ENCODE data around the gene ATXN10.
"Not testable (repeated sequence)": the region's sequence is repeated elsewhere in the genome, so short reads cannot be mapped to it uniquely, and the experiment has no call there.

The ATXN10 gene, protein sequence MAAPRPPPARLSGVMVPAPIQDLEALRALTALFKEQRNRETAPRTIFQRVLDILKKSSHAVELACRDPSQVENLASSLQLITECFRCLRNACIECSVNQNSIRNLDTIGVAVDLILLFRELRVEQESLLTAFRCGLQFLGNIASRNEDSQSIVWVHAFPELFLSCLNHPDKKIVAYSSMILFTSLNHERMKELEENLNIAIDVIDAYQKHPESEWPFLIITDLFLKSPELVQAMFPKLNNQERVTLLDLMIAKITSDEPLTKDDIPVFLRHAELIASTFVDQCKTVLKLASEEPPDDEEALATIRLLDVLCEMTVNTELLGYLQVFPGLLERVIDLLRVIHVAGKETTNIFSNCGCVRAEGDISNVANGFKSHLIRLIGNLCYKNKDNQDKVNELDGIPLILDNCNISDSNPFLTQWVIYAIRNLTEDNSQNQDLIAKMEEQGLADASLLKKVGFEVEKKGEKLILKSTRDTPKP

GRCh38 chr22:45671783-45672563 lies at the start of gene ATXN10:
Gene ATXN10, plus strand, starts transcription at chr22:45671834. Its CDS starts 230 bp downstream, at chr22:45672064.
- H3K4me1 Mint-ChIP-seq (ENCODE audit: low read depth): peaks cover 30% of the 10 kb centered on the region
- intact Hi-C loops (cut with micrococcal nuclease): no loop called here
- H3K36me3 Mint-ChIP-seq (ENCODE audit: low read depth): peaks cover 25% of the 10 kb centered on the region
- peak within 1 kb of the TSS; percentile 91 for H3K27ac Mint-ChIP-seq
- no peaks in the 10 kb centered on the region for H3K9me3 Mint-ChIP-seq
- H3K4me3 Mint-ChIP-seq: peak within 1 kb of the TSS; percentile 94
- H3K27me3 Mint-ChIP-seq: peaks cover 5% of the 10 kb centered on the region

DNA sequence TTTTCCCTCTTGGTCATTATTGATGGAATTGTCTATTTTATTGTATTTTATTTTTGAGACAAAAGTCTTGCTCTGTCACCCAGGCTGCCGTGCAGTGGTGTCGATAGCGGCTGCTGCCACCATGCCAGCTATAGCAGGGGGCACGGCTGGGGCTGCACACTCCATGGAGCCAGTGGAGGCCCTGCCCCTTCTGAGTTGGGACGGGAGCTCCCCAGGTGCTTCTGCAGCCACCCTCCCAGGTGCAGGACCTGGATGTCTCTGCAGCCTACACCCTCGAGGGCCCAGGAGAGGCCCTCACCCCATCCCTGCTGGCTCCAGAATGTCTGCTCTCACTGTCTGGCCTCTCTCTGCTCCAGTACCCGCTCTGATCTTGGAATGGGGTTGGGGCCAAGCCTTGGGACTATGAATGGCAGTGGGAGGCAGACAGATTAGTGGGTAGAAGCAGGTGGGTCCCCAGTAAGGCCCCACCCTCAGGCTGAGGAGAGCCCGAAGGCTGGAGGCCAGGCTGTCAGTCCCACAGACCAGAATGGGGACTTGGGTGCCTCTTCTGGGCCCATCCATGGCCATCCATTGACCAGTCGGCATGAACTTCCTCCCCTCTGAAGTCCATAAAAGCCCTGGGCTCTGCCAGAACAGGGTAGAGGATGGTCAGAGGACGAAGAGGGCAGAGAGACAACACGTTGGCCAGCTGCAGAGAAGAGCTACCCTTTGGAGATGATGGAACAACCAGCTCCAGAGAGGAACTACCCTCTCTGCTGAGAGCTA lies 49.6 kb upstream of the ATXN10 start:
- Mint-ChIP-seq H3K4me3 (no peak overlapping the region), H3K36me3 (ENCODE audit: low read depth) (no peaks in the 10 kb centered on the region), H3K9me3 (no peaks in the 10 kb centered on the region), H3K4me1 (ENCODE audit: low read depth) (peaks cover 37% of the 10 kb centered on the region), H3K27ac (no peak overlapping the region), H3K27me3 (peaks cover 9% of the 10 kb centered on the region)
- intact Hi-C loops (cut with micrococcal nuclease): no loop called here

GRCh38 chr22:45623464-45624145 lies 48.0 kb upstream of the ATXN10 start:
- H3K4me1 Mint-ChIP-seq (ENCODE audit: low read depth): peaks cover 34% of the 10 kb centered on the region
- H3K4me3 Mint-ChIP-seq; intact Hi-C loops (cut with micrococcal nuclease); H3K9me3 Mint-ChIP-seq; H3K27me3 Mint-ChIP-seq; H3K36me3 Mint-ChIP-seq (ENCODE audit: low read depth); H3K27ac Mint-ChIP-seq: not testable (repeated sequence)

DNA sequence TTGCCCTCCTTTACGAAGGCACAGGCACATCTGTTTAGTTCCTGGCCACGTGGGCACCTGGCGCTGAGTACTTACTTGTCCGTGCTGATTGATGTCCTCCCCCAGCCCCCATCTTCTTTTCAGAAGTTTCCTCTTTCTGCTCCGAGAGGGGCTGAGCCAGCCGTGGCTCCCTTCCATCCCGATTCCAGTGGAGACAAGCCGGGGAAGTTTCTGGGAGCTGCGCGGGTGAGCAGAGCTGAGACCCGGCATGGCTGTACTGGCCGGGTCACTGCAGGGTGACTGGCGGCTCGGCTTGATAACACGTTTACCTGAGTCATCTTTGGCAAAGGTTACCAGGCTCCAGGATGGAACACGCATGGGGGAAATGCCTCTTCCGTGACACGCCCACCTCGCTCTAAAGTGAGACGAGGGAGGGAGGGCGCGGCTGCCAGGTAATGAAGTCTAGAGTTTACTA lies 45.4 kb upstream of the ATXN10 start:
- Mint-ChIP-seq H3K4me1 (ENCODE audit: low read depth) (peaks cover 43% of the 10 kb centered on the region), H3K27ac (no peak overlapping the region), H3K27me3 (peaks cover 33% of the 10 kb centered on the region), H3K9me3 (no peaks in the 10 kb centered on the region), H3K4me3 (no peak overlapping the region), H3K36me3 (ENCODE audit: low read depth) (no peaks in the 10 kb centered on the region)
- intact Hi-C loops (cut with micrococcal nuclease): no loop called here

GRCh38 chr22:45627489-45628233 lies 44.0 kb upstream of the ATXN10 start:
- Mint-ChIP-seq H3K27me3 (peaks cover 46% of the 10 kb centered on the region), H3K4me1 (ENCODE audit: low read depth) (peaks cover 41% of the 10 kb centered on the region), H3K36me3 (ENCODE audit: low read depth) (no peaks in the 10 kb centered on the region), H3K27ac (no peak overlapping the region), H3K9me3 (no peaks in the 10 kb centered on the region), H3K4me3 (no peak overlapping the region)
- intact Hi-C loops (cut with micrococcal nuclease): no loop called here

GRCh38 chr22:45628515-45628914 lies 43.1 kb upstream of the ATXN10 start:
- intact Hi-C loops (cut with micrococcal nuclease): no loop called here
- Mint-ChIP-seq H3K27ac (no peak overlapping the region), H3K4me3 (no peak overlapping the region), H3K36me3 (ENCODE audit: low read depth) (no peaks in the 10 kb centered on the region), H3K4me1 (ENCODE audit: low read depth) (peaks cover 36% of the 10 kb centered on the region), H3K27me3 (peaks cover 55% of the 10 kb centered on the region), H3K9me3 (no peaks in the 10 kb centered on the region)

- Mint-ChIP-seq H3K36me3 (ENCODE audit: low read depth) (no peaks in the 10 kb centered on the region), H3K27ac (no peak overlapping the region), H3K4me1 (ENCODE audit: low read depth) (peaks cover 26% of the 10 kb centered on the region), H3K4me3 (no peak overlapping the region), H3K9me3 (no peaks in the 10 kb centered on the region), H3K27me3 (peaks cover 64% of the 10 kb centered on the region)
- intact Hi-C loops (cut with micrococcal nuclease): no loop called here
Measured at GRCh38 chr22:45629469-45630089, 42.1 kb upstream of the ATXN10 start.

DNA sequence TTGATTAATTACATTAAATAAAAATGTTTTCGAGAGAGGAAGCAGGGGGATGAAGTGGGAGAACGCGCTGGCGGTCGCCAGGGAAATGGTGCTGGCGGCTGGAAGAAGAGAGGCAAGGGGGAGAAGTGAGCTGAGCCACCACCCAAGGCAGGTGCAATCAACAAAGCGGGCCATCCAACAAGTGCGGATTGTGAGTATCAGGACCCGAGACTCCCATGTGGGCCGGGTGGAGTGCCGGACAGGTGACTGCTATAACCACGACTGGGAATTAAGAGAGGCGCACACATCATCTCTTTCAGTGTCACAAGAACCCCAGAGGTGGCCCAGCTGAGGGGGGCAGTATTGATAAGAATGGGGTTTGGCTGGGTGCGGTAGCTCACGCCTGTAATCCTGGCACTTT lies 41.2 kb upstream of the ATXN10 start:
- peaks cover 71% of the 10 kb centered on the region for H3K27me3 Mint-ChIP-seq
- peaks cover 21% of the 10 kb centered on the region for H3K4me1 Mint-ChIP-seq (ENCODE audit: low read depth)
- H3K36me3 Mint-ChIP-seq (ENCODE audit: low read depth): no peaks in the 10 kb centered on the region
- no peaks in the 10 kb centered on the region for H3K9me3 Mint-ChIP-seq
- intact Hi-C loops (cut with micrococcal nuclease): no loop called here
- no peak overlapping the region for H3K27ac Mint-ChIP-seq
- H3K4me3 Mint-ChIP-seq: no peak overlapping the region

GRCh38 chr22:45631140-45631840 lies 40.3 kb upstream of the ATXN10 start:
- Mint-ChIP-seq H3K36me3 (ENCODE audit: low read depth) (no peaks in the 10 kb centered on the region), H3K9me3 (no peaks in the 10 kb centered on the region), H3K4me1 (ENCODE audit: low read depth) (peaks cover 21% of the 10 kb centered on the region), H3K27me3 (peaks cover 63% of the 10 kb centered on the region), H3K27ac (no peak overlapping the region), H3K4me3 (no peak overlapping the region)
- intact Hi-C loops (cut with micrococcal nuclease): no loop called here

DNA sequence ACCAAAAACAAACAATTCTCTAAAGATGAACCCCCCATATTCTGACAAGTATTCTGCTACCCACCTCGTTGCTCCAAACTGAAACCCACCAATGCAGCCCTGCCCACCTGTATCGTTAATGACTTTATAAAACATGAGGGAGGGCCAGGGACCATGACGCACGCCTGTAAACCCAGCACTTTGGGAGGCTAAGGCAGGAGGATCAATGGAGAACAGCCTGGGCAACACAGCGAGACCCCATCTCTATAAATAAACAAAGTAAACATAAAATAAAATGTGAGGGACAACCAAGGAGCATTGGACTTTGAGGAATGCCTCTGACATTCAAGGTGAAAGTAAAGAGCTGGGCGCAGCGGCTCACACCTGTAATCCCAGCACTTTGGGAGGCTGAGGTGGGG lies 39.8 kb upstream of the ATXN10 start:
- intact Hi-C loops (cut with micrococcal nuclease): no loop called here
- H3K27me3 Mint-ChIP-seq: peaks cover 65% of the 10 kb centered on the region
- H3K9me3 Mint-ChIP-seq: no peaks in the 10 kb centered on the region
- no peak overlapping the region for H3K4me3 Mint-ChIP-seq
- H3K36me3 Mint-ChIP-seq (ENCODE audit: low read depth): no peaks in the 10 kb centered on the region
- peaks cover 21% of the 10 kb centered on the region for H3K4me1 Mint-ChIP-seq (ENCODE audit: low read depth)
- H3K27ac Mint-ChIP-seq: no peak overlapping the region

GRCh38 chr22:45632791-45633515 lies 38.7 kb upstream of the ATXN10 start:
- no peaks in the 10 kb centered on the region for H3K9me3 Mint-ChIP-seq
- intact Hi-C loops (cut with micrococcal nuclease): no loop called here
- no peak overlapping the region for H3K27ac Mint-ChIP-seq
- no peak overlapping the region for H3K4me3 Mint-ChIP-seq
- peaks cover 21% of the 10 kb centered on the region for H3K4me1 Mint-ChIP-seq (ENCODE audit: low read depth)
- H3K36me3 Mint-ChIP-seq (ENCODE audit: low read depth): no peaks in the 10 kb centered on the region
- peaks cover 68% of the 10 kb centered on the region for H3K27me3 Mint-ChIP-seq

GRCh38 chr22:45636683-45637082 lies 35.0 kb upstream of the ATXN10 start:
- Mint-ChIP-seq H3K27ac (no peak overlapping the region), H3K4me3 (no peak overlapping the region), H3K36me3 (ENCODE audit: low read depth) (no peaks in the 10 kb centered on the region), H3K27me3 (peaks cover 66% of the 10 kb centered on the region), H3K4me1 (ENCODE audit: low read depth) (peaks cover 32% of the 10 kb centered on the region), H3K9me3 (no peaks in the 10 kb centered on the region)
- intact Hi-C loops (cut with micrococcal nuclease): no loop called here

Data from dendritic cell treated with granulocyte-macrophage colony-stimulating factor and Interleukin-4, amounts not matched to agents 40 ng/mL and 50 ng/mL, for 4 days (primary cell).